Neural cell (in vitro differentiated cells): ENCODE results near the gene PRKCA. TPM values are rescaled to one million over a fixed set of nuclear protein-coding genes. Genes with fewer than 3 reads are reported as not detected.
A peak's percentile ranks its signal among the peaks of the same experiment; 100 is the strongest.

Experiments
- H2AFZ ChIP-seq: fragments of 200-600, 300-800 bp; sonication (generic), shearing (Covaris generic); 2 replicates; pipeline ENCODE4 v1.6.0; 2014; ENCODE audit warnings: low read depth, mild to moderate bottlenecking, antibody characterized with exemption, low read length, moderate library complexity
- H3F3A ChIP-seq: fragments of 200-600 bp; shearing (Covaris generic); 2 replicates; pipeline ENCODE4 v1.6.1; 2016; ENCODE audit warnings: mild to moderate bottlenecking, moderate library complexity, mixed read lengths, antibody characterized with exemption, low read length; ENCODE audit not compliant: insufficient read depth, poor library complexity, severe bottlenecking
- H3K27ac ChIP-seq: fragments of 200-600, 300-800 bp; sonication (generic), shearing (Covaris generic); 2 replicates; pipeline ENCODE4 v1.5.1; 2014; ENCODE audit warnings: mild to moderate bottlenecking, low read length, moderate library complexity
- H3K27me3 ChIP-seq: fragments of 300-800, 200-600 bp; sonication (generic), shearing (Covaris generic); 2 replicates; pipeline ENCODE4 v1.6.0; 2014; ENCODE audit warnings: mild to moderate bottlenecking, low read depth, low read length, moderate library complexity; ENCODE audit not compliant: insufficient read depth
- H3K36me3 ChIP-seq: fragments of 300-800, 200-600 bp; sonication (generic), shearing (Covaris generic); 2 replicates; pipeline ENCODE4 v1.5.1; 2014; ENCODE audit warnings: mild to moderate bottlenecking, antibody characterized with exemption, low read length, moderate library complexity; ENCODE audit not compliant: insufficient read depth
- H3K4me2 ChIP-seq: fragments of 300-800, 200-600 bp; sonication (generic), shearing (Covaris generic); 2 replicates; pipeline ENCODE4 v1.6.0; 2014; ENCODE audit warnings: mild to moderate bottlenecking, low read length
- H3K4me3 ChIP-seq: fragments of 300-800, 200-600 bp; sonication (generic), shearing (Covaris generic); 2 replicates; pipeline ENCODE4 v1.5.1; 2014; ENCODE audit warnings: mild to moderate bottlenecking, low read length, moderate library complexity
- H3K79me2 ChIP-seq: fragments of 200-600 bp; shearing (Covaris generic); replicated peaks from 2 replicates; pipeline ENCODE4 v1.6.0; 2014; ENCODE audit warnings: mild to moderate bottlenecking, low read length, moderate library complexity; ENCODE audit not compliant: insufficient read depth
- H3K9ac ChIP-seq: fragments of 300-800, 200-600 bp; sonication (generic), shearing (Covaris generic); 2 replicates; pipeline ENCODE4 v1.6.1; 2016; ENCODE audit warnings: mild to moderate bottlenecking, low read length, mixed read lengths
- H3K9me2 ChIP-seq: fragments of 200-600 bp; shearing (Covaris generic); 2 replicates; pipeline ENCODE4 v1.6.1; 2016; ENCODE audit warnings: mild to moderate bottlenecking, low read length, mixed read lengths; ENCODE audit not compliant: insufficient read depth
- H3K9me3 ChIP-seq: fragments of 200-600, 300-800 bp; sonication (generic), shearing (Covaris generic); 2 replicates; pipeline ENCODE4 v1.6.1; 2016; ENCODE audit warnings: mild to moderate bottlenecking, mixed run types, low read length, moderate library complexity, mixed read lengths
- H4K20me1 ChIP-seq: fragments of 200-600 bp; shearing (Covaris generic); 2 replicates; pipeline ENCODE4 v1.6.1; 2016; ENCODE audit warnings: mild to moderate bottlenecking, mixed run types; ENCODE audit not compliant: insufficient read depth
- EP300 ChIP-seq: fragments of 450-650 bp; conservative IDR thresholded peaks from 2 replicates; pipeline ENCODE4 v1.6.1; 2014; ENCODE audit warnings: antibody characterized with exemption, mild to moderate bottlenecking, moderate library complexity; ENCODE audit not compliant: poor library complexity, severe bottlenecking
- EZH2 ChIP-seq: fragments of 200-600, 300-800 bp; shearing (Covaris generic), sonication (generic); IDR thresholded peaks from 2 replicates; pipeline ENCODE4 v1.6.1; 2014; ENCODE audit warnings: antibody characterized with exemption, low read length, borderline replicate concordance, mild to moderate bottlenecking; ENCODE audit not compliant: insufficient read depth, poor library complexity, severe bottlenecking
- MXI1 ChIP-seq: fragments of 450-650 bp; conservative IDR thresholded peaks from 2 replicates; pipeline ENCODE4 v1.6.1; 2014; ENCODE audit warnings: antibody characterized with exemption, mild to moderate bottlenecking; ENCODE audit not compliant: poor library complexity, severe bottlenecking
- POLR2AphosphoS5 ChIP-seq: IDR thresholded peaks from 2 replicates; pipeline ENCODE4 v1.6.1; 2012
- RAD21 ChIP-seq: fragments of 450-650 bp; conservative IDR thresholded peaks from 2 replicates; pipeline ENCODE4 v1.6.1; 2014; ENCODE audit warnings: antibody characterized with exemption, mild to moderate bottlenecking, moderate library complexity
- SMC3 ChIP-seq: fragments of 450-650 bp; conservative IDR thresholded peaks from 2 replicates; pipeline ENCODE4 v1.6.1; 2014; ENCODE audit warnings: antibody characterized with exemption, mild to moderate bottlenecking, moderate library complexity; ENCODE audit not compliant: poor library complexity
- TAF1 ChIP-seq: IDR thresholded peaks from 2 replicates; pipeline ENCODE4 v1.6.1; 2012; ENCODE audit warnings: low read depth
- polyA plus RNA-seq: library from polyadenylated mRNA; depleted of rRNA; stranded (reverse); fragments of >200 nt; gene quantifications from 2 replicates; pipeline ENCODE4 v1.2.3, GENCODE V29; 2014
- TF ChIP-seq, protein P1 (sequence below): fragments of 450-650 bp; IDR thresholded peaks from 2 replicates; pipeline ENCODE4 v1.5.1; 2014; ENCODE audit warnings: antibody characterized with exemption, mild to moderate bottlenecking, moderate library complexity; ENCODE audit not compliant: poor library complexity, severe bottlenecking
- TF ChIP-seq, protein P2 (sequence below): IDR thresholded peaks from 2 replicates; pipeline ENCODE4 v1.6.1; 2012; ENCODE audit warnings: borderline replicate concordance

PRKCA gene
- polyA plus RNA-seq, 1 donor from 2014 or later = 5.9 TPM

DNA sequence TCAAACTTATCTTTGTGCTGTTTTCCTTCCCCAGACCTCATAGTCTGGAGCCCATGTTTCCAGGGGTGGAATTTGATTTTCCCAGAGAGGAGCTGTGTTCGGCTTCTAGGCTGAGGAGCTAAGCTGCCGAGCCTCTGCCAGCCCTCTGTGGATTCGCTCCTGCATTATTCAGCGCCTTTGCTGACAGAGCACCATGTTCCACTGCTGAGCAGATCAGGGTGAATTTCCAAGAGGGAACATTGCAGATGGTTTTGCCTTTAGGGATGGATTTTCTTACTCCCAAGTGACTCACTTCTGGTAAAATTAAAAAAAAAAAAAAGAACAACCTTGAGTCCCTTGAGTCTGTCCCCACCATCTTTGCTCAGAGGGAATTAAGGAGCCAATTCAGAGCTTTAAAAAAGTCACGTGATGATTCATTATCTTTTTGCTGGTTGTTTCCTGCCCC lies 229.5 kb downstream of the PRKCA start:
- no peaks in the 10 kb centered on the region for H3K9me3 ChIP-seq
- H3K27ac ChIP-seq = no peak overlapping the region
- H3K9ac ChIP-seq = no peak overlapping the region
- H3K36me3 ChIP-seq = no peaks in the 10 kb centered on the region
- no peaks in the 10 kb centered on the region for H3K27me3 ChIP-seq
- no peaks in the 10 kb centered on the region for H3K79me2 ChIP-seq
- no peak overlapping the region for H3K4me2 ChIP-seq
- H3F3A ChIP-seq = no peaks in the 10 kb centered on the region
- no peak overlapping the region for H3K4me3 ChIP-seq
- no peaks in the 10 kb centered on the region for H4K20me1 ChIP-seq
- no peaks in the 10 kb centered on the region for H3K9me2 ChIP-seq
- TF ChIP-seq EP300 = no peak
- TF ChIP-seq SMC3 = no peak
- TF ChIP-seq EZH2 = no peak
- H2AFZ ChIP-seq = no peak overlapping the region

DNA sequence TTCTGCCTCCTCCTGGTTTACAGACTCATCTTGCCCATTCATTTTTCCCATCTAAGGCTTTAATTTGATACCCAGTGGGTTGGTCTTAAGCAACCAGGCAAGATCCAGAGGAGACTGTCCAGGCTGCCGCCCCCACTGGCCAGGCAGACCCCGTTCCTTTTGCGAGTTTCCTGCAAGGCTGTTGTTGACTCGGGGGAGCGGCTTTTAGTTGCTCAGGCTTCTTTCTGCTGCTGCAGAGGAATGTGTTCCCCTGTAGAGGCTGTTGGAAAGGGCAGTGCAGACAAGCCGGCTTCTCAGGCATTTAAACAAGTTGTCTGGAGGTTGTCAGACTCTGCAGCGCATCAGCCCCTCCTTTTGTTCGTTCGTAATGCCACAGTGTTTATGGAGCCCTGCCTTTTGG lies 231.2 kb downstream of the PRKCA start:
- no peaks in the 10 kb centered on the region for H3K36me3 ChIP-seq
- H2AFZ ChIP-seq = no peak overlapping the region
- TF ChIP-seq EP300 (peak; percentile 14), SMC3 (peak; percentile 22), EZH2 (no peak), POLR2AphosphoS5 (no peak), TAF1 (no peak), MXI1 (no peak), RAD21 (peak; percentile 52)
- TF ChIP-seq, protein P1, sequence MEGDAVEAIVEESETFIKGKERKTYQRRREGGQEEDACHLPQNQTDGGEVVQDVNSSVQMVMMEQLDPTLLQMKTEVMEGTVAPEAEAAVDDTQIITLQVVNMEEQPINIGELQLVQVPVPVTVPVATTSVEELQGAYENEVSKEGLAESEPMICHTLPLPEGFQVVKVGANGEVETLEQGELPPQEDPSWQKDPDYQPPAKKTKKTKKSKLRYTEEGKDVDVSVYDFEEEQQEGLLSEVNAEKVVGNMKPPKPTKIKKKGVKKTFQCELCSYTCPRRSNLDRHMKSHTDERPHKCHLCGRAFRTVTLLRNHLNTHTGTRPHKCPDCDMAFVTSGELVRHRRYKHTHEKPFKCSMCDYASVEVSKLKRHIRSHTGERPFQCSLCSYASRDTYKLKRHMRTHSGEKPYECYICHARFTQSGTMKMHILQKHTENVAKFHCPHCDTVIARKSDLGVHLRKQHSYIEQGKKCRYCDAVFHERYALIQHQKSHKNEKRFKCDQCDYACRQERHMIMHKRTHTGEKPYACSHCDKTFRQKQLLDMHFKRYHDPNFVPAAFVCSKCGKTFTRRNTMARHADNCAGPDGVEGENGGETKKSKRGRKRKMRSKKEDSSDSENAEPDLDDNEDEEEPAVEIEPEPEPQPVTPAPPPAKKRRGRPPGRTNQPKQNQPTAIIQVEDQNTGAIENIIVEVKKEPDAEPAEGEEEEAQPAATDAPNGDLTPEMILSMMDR = peak; percentile 47
- TF ChIP-seq, protein P2, sequence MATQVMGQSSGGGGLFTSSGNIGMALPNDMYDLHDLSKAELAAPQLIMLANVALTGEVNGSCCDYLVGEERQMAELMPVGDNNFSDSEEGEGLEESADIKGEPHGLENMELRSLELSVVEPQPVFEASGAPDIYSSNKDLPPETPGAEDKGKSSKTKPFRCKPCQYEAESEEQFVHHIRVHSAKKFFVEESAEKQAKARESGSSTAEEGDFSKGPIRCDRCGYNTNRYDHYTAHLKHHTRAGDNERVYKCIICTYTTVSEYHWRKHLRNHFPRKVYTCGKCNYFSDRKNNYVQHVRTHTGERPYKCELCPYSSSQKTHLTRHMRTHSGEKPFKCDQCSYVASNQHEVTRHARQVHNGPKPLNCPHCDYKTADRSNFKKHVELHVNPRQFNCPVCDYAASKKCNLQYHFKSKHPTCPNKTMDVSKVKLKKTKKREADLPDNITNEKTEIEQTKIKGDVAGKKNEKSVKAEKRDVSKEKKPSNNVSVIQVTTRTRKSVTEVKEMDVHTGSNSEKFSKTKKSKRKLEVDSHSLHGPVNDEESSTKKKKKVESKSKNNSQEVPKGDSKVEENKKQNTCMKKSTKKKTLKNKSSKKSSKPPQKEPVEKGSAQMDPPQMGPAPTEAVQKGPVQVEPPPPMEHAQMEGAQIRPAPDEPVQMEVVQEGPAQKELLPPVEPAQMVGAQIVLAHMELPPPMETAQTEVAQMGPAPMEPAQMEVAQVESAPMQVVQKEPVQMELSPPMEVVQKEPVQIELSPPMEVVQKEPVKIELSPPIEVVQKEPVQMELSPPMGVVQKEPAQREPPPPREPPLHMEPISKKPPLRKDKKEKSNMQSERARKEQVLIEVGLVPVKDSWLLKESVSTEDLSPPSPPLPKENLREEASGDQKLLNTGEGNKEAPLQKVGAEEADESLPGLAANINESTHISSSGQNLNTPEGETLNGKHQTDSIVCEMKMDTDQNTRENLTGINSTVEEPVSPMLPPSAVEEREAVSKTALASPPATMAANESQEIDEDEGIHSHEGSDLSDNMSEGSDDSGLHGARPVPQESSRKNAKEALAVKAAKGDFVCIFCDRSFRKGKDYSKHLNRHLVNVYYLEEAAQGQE = no peak
- H3K9ac ChIP-seq = no peak overlapping the region
- H3K4me2 ChIP-seq = no peak overlapping the region
- no peak overlapping the region for H3K4me3 ChIP-seq
- H3K27ac ChIP-seq = no peak overlapping the region
- no peaks in the 10 kb centered on the region for H3K79me2 ChIP-seq
- no peaks in the 10 kb centered on the region for H4K20me1 ChIP-seq
- no peaks in the 10 kb centered on the region for H3F3A ChIP-seq
- H3K9me3 ChIP-seq = no peaks in the 10 kb centered on the region
- H3K27me3 ChIP-seq = no peaks in the 10 kb centered on the region
- no peaks in the 10 kb centered on the region for H3K9me2 ChIP-seq
